Endodermal cell (in vitro differentiated cells): ENCODE results near the gene CYGB. TPM values are rescaled to one million over a fixed set of nuclear protein-coding genes. Genes with fewer than 3 reads are reported as not detected.
"Not testable (repeated sequence)": the region's sequence is repeated elsewhere in the genome, so short reads cannot be mapped to it uniquely, and the experiment has no call there.

ENCODE experiments used
- DNase-seq: peaks from one replicate; pipeline ENCODE4 v3.0.0-alpha.2; 2017
- H3K27ac ChIP-seq: 2 replicates; pipeline ENCODE4 v1.5.1; 2013; ENCODE audit warnings: mild to moderate bottlenecking, low read depth, low read length, moderate library complexity
- H3K27me3 ChIP-seq: 2 replicates; pipeline ENCODE4 v1.6.1; 2013; ENCODE audit warnings: mild to moderate bottlenecking, low read length, moderate library complexity; ENCODE audit not compliant: insufficient read depth, control insufficient read depth, poor library complexity, severe bottlenecking
- H3K36me3 ChIP-seq: 2 replicates; pipeline ENCODE4 v1.7.0; 2013; ENCODE audit warnings: mild to moderate bottlenecking, low read length, moderate library complexity; ENCODE audit not compliant: control insufficient read depth, insufficient read depth
- H3K4me1 ChIP-seq: one replicate; pipeline ENCODE4 v1.7.0; 2013; ENCODE audit warnings: low read length; ENCODE audit not compliant: control insufficient read depth, insufficient read depth
- H3K4me3 ChIP-seq: 2 replicates; pipeline ENCODE4 v1.5.1; 2013; ENCODE audit warnings: mild to moderate bottlenecking, low read length, moderate library complexity
- H3K9ac ChIP-seq: 2 replicates; pipeline ENCODE4 v1.6.1; 2013; ENCODE audit warnings: mild to moderate bottlenecking, low read length, moderate library complexity; ENCODE audit not compliant: poor library complexity, severe bottlenecking; ENCODE audit errors: extremely low read depth
- H3K9me3 ChIP-seq: 2 replicates; pipeline ENCODE4 v1.6.1; 2013; ENCODE audit warnings: mild to moderate bottlenecking, low read length, moderate library complexity; ENCODE audit not compliant: control insufficient read depth
- H3K27ac Mint-ChIP-seq: 2 replicates; pipeline ENCODE4 v1.8.0; 2020; ENCODE audit warnings: mixed read lengths
- H3K27me3 Mint-ChIP-seq: 2 replicates; pipeline ENCODE4 v1.8.0; 2021; ENCODE audit warnings: mild to moderate bottlenecking, mixed read lengths; ENCODE audit not compliant: insufficient read depth
- H3K36me3 Mint-ChIP-seq: 2 replicates; pipeline ENCODE4 v1.8.0; 2020; ENCODE audit warnings: low read depth, mixed read lengths
- H3K4me1 Mint-ChIP-seq: 2 replicates; pipeline ENCODE4 v1.8.0; 2020; ENCODE audit warnings: mixed read lengths
- H3K4me3 Mint-ChIP-seq: 2 replicates; pipeline ENCODE4 v1.8.0; 2020; ENCODE audit warnings: mild to moderate bottlenecking, moderate library complexity, mixed read lengths
- H3K9me3 Mint-ChIP-seq: 2 replicates; pipeline ENCODE4 v1.8.0; 2020; ENCODE audit warnings: mild to moderate bottlenecking, mixed read lengths
- CTCF ChIP-seq: fragments of 200-600 bp; sonication (generic); conservative IDR thresholded peaks from 2 replicates; pipeline ENCODE4 v1.5.0; 2021; ENCODE audit warnings: antibody characterized with exemption, mild to moderate bottlenecking
- WGBS, 2 experiments: methylation state at CpG; one replicate each; pipeline versions ENCODE4 v1.1.5 to v1.1.7; 2013; ENCODE audit warnings: missing lambda C conversion rate in 2 of 2, mixed read lengths in 1 of 2; ENCODE audit not compliant: insufficient coverage in 1 of 2, insufficient read length in 1 of 2; 5-methylcytosine and 5-hydroxymethylcytosine counted together
- total RNA-seq, 2 donors: library from RNA; stranded (reverse); fragmentation: NEBNext Ultra II Directional in 1 of 2; extraction: Animal tissue kit (Norgen Biotek cat#: 25700) in 1 of 2; gene quantifications; 2 replicates in 1 of 2; 3 replicates in 1 of 2; pipeline ENCODE4 v1.2.1, GENCODE V29; 2021

The CYGB gene
- total RNA-seq, 2 donors from 2014 or later, result 2.0 to 3.4 TPM

- no peak overlapping the region for H3K9ac ChIP-seq
- peaks cover 42% of the 10 kb centered on the region for H3K27me3 ChIP-seq
Measured at GRCh38 chr17:76535788-76536510, 1.6 kb downstream of the CYGB start.

GRCh38 chr17:76534831-76535732 is 2.4 kb downstream of the CYGB start:
- Mint-ChIP-seq H3K27ac (no peak overlapping the region), H3K9me3 (no peaks in the 10 kb centered on the region), H3K36me3 (no peaks in the 10 kb centered on the region), H3K27me3 (peaks cover 39% of the 10 kb centered on the region), H3K4me3 (no peak overlapping the region), H3K4me1 (peaks cover 15% of the 10 kb centered on the region)
- H3K27me3 ChIP-seq, result peaks cover 42% of the 10 kb centered on the region
- no peak overlapping the region for H3K4me3 ChIP-seq
- 88% methylated on average over 6 of the region's 7 CpGs; no CpG with 5 or more reads in 1 of the 2 experiments for WGBS, 2 experiments
- peaks cover 9% of the 10 kb centered on the region for H3K4me1 ChIP-seq
- no peak overlapping the region for H3K9ac ChIP-seq
- no peak overlapping the region for H3K27ac ChIP-seq
- no peaks in the 10 kb centered on the region for H3K36me3 ChIP-seq
- no peak for DNase-seq
- no peaks in the 10 kb centered on the region for H3K9me3 ChIP-seq
- no peak for TF ChIP-seq CTCF

More at GRCh38 chr17:76535788-76536510, 1.6 kb downstream of the CYGB start:
- Histone ChIP-seq H3K36me3 (no peaks in the 10 kb centered on the region), H3K27ac (no peak overlapping the region), H3K9me3 (no peaks in the 10 kb centered on the region), H3K4me1 (peaks cover 13% of the 10 kb centered on the region), H3K4me3 (no peak overlapping the region)
- Mint-ChIP-seq H3K36me3 (no peaks in the 10 kb centered on the region), H3K9me3 (no peaks in the 10 kb centered on the region), H3K4me3 (no peak overlapping the region), H3K27me3 (peaks cover 39% of the 10 kb centered on the region), H3K4me1 (peaks cover 16% of the 10 kb centered on the region), H3K27ac (no peak overlapping the region)
- no peak for DNase-seq
- TF ChIP-seq CTCF, result no peak
- WGBS, 2 experiments, result 89 to 93% methylated on average over 14 to 19 of the region's 19 CpGs

DNA sequence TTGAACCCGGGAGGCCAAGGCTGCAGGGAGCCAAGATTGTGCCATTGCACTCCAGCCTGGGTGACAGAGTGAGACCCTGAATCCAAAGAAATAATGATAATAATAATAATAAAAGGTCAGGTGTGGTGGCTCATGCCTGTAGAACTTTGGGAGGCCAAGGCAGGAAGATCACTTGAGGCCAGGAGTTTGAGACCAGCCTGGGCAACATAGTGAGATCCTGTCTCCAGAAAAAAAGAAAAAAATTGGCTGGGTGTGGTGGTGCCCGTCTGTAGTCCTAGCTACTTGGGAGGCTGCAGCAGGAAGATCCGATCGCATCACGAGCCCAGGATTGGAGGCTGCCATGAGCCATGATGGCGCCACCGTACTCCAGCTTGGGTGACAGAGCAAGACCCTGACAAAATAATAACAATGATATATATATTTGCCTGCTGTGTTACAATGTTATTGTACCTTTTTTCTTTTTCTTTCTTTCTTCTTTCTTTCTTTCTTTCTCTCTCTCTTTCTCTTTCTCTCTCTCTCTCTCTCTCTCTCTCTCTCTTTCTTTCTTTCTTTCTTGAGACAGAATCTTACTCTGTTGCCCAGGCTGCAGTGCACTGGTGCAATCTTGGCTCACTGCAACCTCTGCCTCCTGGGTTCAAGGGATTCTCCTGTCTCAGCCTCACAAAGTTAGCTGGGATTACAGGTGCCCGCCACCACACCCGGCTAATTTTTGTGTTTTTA is 3.7 kb downstream of the CYGB start:
- not testable (repeated sequence) for H3K27ac Mint-ChIP-seq, H3K4me3 Mint-ChIP-seq, H3K36me3 Mint-ChIP-seq, DNase-seq, H3K9me3 Mint-ChIP-seq, H3K9ac ChIP-seq, H3K4me1 Mint-ChIP-seq, H3K36me3 ChIP-seq, H3K27ac ChIP-seq, H3K9me3 ChIP-seq, H3K4me3 ChIP-seq, H3K4me1 ChIP-seq
- 93% methylated on average over 4 to 9 of the region's 9 CpGs for WGBS, 2 experiments
- H3K27me3 Mint-ChIP-seq, result peaks cover 29% of the 10 kb centered on the region
- H3K27me3 ChIP-seq, result peaks cover 31% of the 10 kb centered on the region
